Naive B cell (primary cell): Measurements from ENCODE around the gene SGCD. TPM values are rescaled to one million over a fixed set of nuclear protein-coding genes. Genes with fewer than 3 reads are reported as not detected.

Experiments used
- ATAC-seq, 2 donors: fragments of 150-1000 bp; cut with Tn5 transposase; 2 replicates each; pipeline ENCODE4 v1.10.0; 2021; ENCODE audit warnings: low read depth in 2 of 2, mild to moderate bottlenecking in 2 of 2, moderate library complexity in 2 of 2
- DNase-seq: peaks from one replicate; pipeline ENCODE4 v3.0.0; 2022
- H3K27ac Mint-ChIP-seq, 6 donors: one replicate each; pipeline ENCODE4 v1.8.0; 2020 to 2022; ENCODE audit warnings: mild to moderate bottlenecking in 6 of 6, mixed read lengths in 6 of 6, moderate library complexity in 5 of 6, inconsistent platforms in 2 of 6
- H3K27me3 Mint-ChIP-seq, 3 donors: one replicate each; pipeline ENCODE4 v1.8.0; 2021 to 2022; ENCODE audit warnings: mixed read lengths in 3 of 3, mild to moderate bottlenecking in 1 of 3
- H3K36me3 Mint-ChIP-seq, 2 donors: one replicate each; pipeline ENCODE4 v1.8.0; 2020 to 2022; ENCODE audit warnings: mixed read lengths in 2 of 2, inconsistent platforms in 1 of 2, mild to moderate bottlenecking in 1 of 2
- H3K4me1 Mint-ChIP-seq, 3 donors: one replicate each; pipeline ENCODE4 v1.8.0; 2020 to 2022; ENCODE audit warnings: mixed read lengths in 3 of 3, inconsistent platforms in 1 of 3, mild to moderate bottlenecking in 1 of 3, moderate library complexity in 1 of 3
- H3K4me3 Mint-ChIP-seq, 8 donors: one replicate each; pipeline ENCODE4 v1.8.0; 2020 to 2022; ENCODE audit warnings: mild to moderate bottlenecking in 8 of 8, mixed read lengths in 8 of 8, moderate library complexity in 8 of 8, inconsistent platforms in 2 of 8
- H3K9me3 Mint-ChIP-seq, 7 donors: one replicate each; pipeline ENCODE4 v1.8.0; 2020 to 2022; ENCODE audit warnings: mixed read lengths in 7 of 7, mild to moderate bottlenecking in 5 of 7, inconsistent platforms in 2 of 7, moderate library complexity in 1 of 7
- polyA plus RNA-seq, 6 donors: library from polyadenylated mRNA; unstranded; fragments of 300-500 nt; fragmentation: Illumina TruSeq; gene quantifications; one replicate each; pipeline ENCODE4 v1.2.3, GENCODE V29; 2021; ENCODE audit warnings: low read depth in 6 of 6

The SGCD gene
- polyA plus RNA-seq, 6 donors from 2014 or later, result not detected

- no peak overlapping the region for H3K4me3 Mint-ChIP-seq
- H3K27me3 Mint-ChIP-seq, result peaks cover 10 to 25% (median 19%) of the 10 kb centered on the region in 3 donors
- H3K4me1 Mint-ChIP-seq, result no peaks in the 10 kb centered on the region
- no peak overlapping the region for H3K27ac Mint-ChIP-seq
- H3K36me3 Mint-ChIP-seq, result no peaks in the 10 kb centered on the region
- DNase-seq (no peak), ATAC-seq (no peak)
- peaks cover 0 to 5% (median 1%) of the 10 kb centered on the region in 7 donors for H3K9me3 Mint-ChIP-seq
Observed at GRCh38 chr5:156815988-156816599, 489.1 kb downstream of the SGCD start.
